Testis (tissue), 3 donors: Measurements from ENCODE around the gene SLC35D1. TPM values are rescaled to one million over a fixed set of nuclear protein-coding genes. Genes with fewer than 3 reads are reported as not detected.

Experiments
- DNase-seq: peaks from one replicate; pipeline ENCODE4 v3.0.0-alpha.2; 2019
- H3K27ac ChIP-seq, 2 donors: fragments of 200-600 bp; sonication (generic); one replicate each; pipeline ENCODE4 v1.5.1; 2019
- H3K27me3 ChIP-seq: fragments of 200-600 bp; sonication (generic); one replicate; pipeline ENCODE4 v1.5.1; 2019
- H3K36me3 ChIP-seq: fragments of 200-600 bp; sonication (generic); one replicate; pipeline ENCODE4 v1.5.1; 2017; ENCODE audit warnings: low read depth; ENCODE audit errors: missing control alignments
- H3K4me1 ChIP-seq: fragments of 200-600 bp; sonication (generic); one replicate; pipeline ENCODE4 v1.5.1; 2019
- H3K4me3 ChIP-seq, 2 donors: fragments of 200-600 bp; sonication (generic); one replicate each; pipeline ENCODE4 v1.5.1; 2017 to 2019
- H3K9me3 ChIP-seq: fragments of 200-600 bp; sonication (generic); one replicate; pipeline ENCODE4 v1.5.1; 2017
- POLR2A ChIP-seq: fragments of 450-650 bp; IDR thresholded peaks from one replicate; pipeline ENCODE4 v1.6.1; 2017; ENCODE audit warnings: antibody characterized with exemption, mild to moderate bottlenecking, moderate library complexity
- WGBS, 2 donors: methylation state at CpG; one replicate each; pipeline ENCODE4 v1.1.5; 2018; 5-methylcytosine and 5-hydroxymethylcytosine counted together
- intact Hi-C: fragments of 100-400 bp; cut with DNase I; formaldehyde crosslinking; loops from one replicate; pipeline ENCODE4 v1.15.1; 2023; ENCODE audit warnings: low total_unique reads
- polyA plus RNA-seq: library from polyadenylated mRNA; stranded (reverse); fragments of 350-450 nt; fragmentation: Illumina TruSeq; extraction: RNeasy Lipid Tissue Mini Kit (QIAGEN cat#74804); gene quantifications from one replicate; pipeline ENCODE4 v1.2.3, GENCODE V29; 2014; ENCODE audit warnings: low read depth, low replicate concordance; ENCODE audit not compliant: insufficient read depth
- total RNA-seq, 2 donors: library from RNA; depleted of rRNA; stranded (reverse); fragments of >200 nt; gene quantifications; one replicate each; pipeline ENCODE4 v1.2.3, GENCODE V29; 2016
- TF ChIP-seq, protein P1 (sequence below), 3 experiments: fragments of 450-650 bp in 2 of 3; fragments of 200-600 bp in 1 of 3; sonication (generic) in 1 of 3; IDR thresholded peaks; one replicate each; pipeline ENCODE4 v1.5.1; 2016 to 2019; ENCODE audit warnings: antibody characterized with exemption in 3 of 3, mild to moderate bottlenecking in 2 of 3, moderate library complexity in 1 of 3

SLC35D1 gene
- total and polyA plus RNA-seq, 3 donors from 2014 or later, result 11.3 to 17.2 (median 15.5) TPM

DNA sequence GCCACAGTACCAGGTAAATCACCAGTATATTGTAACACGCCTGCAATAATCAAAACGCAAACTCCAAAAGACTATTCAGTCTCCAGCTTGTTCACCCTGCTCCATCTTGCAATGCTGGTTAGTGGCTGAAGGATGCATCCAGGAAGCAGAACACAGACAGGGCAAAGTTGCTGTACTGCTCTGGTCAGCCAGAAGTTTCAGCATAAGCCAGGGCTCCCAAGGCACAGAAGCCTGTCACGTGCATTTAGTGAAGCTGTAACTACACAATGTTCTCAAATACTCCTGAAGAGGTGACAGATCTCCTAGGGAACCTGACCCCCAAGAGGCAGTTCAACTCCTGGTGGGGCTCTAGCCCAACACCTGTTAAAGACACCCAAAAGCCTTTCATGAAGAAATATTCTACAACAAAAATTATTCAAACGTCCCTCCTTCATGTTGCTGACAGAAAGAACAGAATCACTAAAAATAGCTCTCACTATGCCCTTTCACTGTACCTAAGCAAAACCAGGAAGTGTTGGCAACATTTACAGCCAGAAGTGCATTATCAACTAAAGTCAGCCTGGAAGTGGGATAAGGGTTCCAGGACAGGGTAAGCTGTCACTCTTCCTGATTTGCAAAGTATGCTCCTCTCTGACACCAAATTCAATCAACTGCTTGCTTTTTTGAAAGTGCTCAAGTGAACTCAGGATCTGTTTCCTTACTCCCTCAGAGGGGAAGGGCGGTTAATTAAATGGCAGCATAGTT, 52.1 kb downstream of the SLC35D1 start:
- no peaks in the 10 kb centered on the region for H3K27me3 ChIP-seq
- H3K4me1 ChIP-seq, result no peaks in the 10 kb centered on the region
- intact Hi-C loops, result loop anchor here (10.0 kb wide), 1 partner anchor 143 kb away; no protein-coding TSS in a partner anchor
- no peak overlapping the region for H3K4me3 ChIP-seq
- no peaks in the 10 kb centered on the region for H3K9me3 ChIP-seq
- TF ChIP-seq, protein P1, sequence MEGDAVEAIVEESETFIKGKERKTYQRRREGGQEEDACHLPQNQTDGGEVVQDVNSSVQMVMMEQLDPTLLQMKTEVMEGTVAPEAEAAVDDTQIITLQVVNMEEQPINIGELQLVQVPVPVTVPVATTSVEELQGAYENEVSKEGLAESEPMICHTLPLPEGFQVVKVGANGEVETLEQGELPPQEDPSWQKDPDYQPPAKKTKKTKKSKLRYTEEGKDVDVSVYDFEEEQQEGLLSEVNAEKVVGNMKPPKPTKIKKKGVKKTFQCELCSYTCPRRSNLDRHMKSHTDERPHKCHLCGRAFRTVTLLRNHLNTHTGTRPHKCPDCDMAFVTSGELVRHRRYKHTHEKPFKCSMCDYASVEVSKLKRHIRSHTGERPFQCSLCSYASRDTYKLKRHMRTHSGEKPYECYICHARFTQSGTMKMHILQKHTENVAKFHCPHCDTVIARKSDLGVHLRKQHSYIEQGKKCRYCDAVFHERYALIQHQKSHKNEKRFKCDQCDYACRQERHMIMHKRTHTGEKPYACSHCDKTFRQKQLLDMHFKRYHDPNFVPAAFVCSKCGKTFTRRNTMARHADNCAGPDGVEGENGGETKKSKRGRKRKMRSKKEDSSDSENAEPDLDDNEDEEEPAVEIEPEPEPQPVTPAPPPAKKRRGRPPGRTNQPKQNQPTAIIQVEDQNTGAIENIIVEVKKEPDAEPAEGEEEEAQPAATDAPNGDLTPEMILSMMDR (IDR thresholded peaks at IDR 0.05), result no peak
- TF ChIP-seq POLR2A, result no peak
- no peak overlapping the region for H3K27ac ChIP-seq
- 77 to 79% methylated on average over 5 of the region's 5 CpGs for WGBS, 2 donors
- H3K36me3 ChIP-seq, result no peaks in the 10 kb centered on the region
- DNase-seq, result no peak

DNA sequence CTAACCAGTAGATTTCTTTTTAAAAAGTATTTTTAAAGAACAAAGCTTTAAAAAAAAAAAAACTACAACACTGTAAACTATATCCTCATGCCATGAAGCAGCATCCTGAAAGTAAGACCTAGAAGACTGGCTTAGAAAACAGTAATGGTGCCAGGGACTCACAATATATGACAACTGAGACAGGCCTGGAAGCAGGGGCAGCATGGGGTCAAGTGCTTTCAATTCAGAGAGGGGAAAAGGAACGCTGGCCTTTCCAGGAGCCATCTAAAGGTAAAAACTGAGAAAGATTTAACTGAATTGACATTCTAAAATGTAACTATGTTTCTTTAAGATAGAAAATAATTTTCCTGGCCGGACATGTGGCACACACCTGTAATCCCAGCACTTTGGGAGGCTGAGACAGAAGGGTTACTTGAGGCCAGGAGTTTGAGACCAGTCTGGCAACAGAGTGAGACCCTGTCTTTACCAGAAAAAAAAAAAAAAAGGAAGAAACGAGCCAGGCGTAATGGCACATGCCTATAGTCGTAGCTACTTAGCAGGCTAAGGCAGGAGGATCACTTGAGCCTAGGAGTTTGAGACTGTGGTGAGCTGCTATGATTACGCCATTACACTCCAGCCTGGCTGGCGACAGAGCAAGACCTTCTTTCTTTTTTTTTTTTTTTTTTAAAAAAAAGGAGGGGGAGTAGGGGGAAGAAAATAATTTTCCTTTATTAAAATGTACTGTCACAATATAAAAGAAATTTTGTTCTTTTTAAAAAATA, 54.1 kb downstream of the SLC35D1 start:
- no peak for DNase-seq
- intact Hi-C loops, result loop anchor here (10.0 kb wide), 1 partner anchor 145 kb away; no protein-coding TSS in a partner anchor
- Histone ChIP-seq H3K36me3 (no peaks in the 10 kb centered on the region), H3K4me1 (no peaks in the 10 kb centered on the region), H3K4me3 (no peak overlapping the region), H3K27ac (no peak overlapping the region), H3K9me3 (no peaks in the 10 kb centered on the region), H3K27me3 (no peaks in the 10 kb centered on the region)
- no peak for TF ChIP-seq POLR2A
- TF ChIP-seq, protein P1 (IDR thresholded peaks at IDR 0.05), result no peak
- 80% methylated on average over 7 of the region's 7 CpGs for WGBS, 2 donors

DNA sequence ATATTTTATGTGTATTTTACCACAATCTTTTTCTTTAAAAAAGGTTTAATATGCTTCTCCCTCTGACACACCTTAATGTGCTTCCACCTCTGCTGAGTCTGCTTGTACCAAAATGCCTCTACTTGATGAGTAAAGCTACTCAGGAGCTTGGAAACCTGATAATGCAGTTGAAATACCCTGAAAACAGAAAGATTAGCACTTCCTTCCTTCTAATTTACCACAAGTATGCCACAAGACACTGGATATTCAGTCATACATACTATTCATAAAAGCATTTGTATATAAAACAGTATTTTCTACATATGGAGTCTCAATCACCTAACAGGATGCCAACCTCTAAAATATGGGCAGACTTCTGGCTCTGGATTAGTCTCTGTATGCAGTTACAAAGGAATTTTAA, 55.0 kb downstream of the SLC35D1 start:
- H3K27me3 ChIP-seq, result no peaks in the 10 kb centered on the region
- H3K4me1 ChIP-seq, result no peaks in the 10 kb centered on the region
- H3K9me3 ChIP-seq, result no peaks in the 10 kb centered on the region
- intact Hi-C loops, result no loop called here
- DNase-seq, result no peak
- no peak overlapping the region for H3K4me3 ChIP-seq
- TF ChIP-seq, protein P1 (IDR thresholded peaks at IDR 0.05), result no peak
- no peak for TF ChIP-seq POLR2A
- H3K36me3 ChIP-seq, result no peaks in the 10 kb centered on the region
- H3K27ac ChIP-seq, result no peak overlapping the region

DNA sequence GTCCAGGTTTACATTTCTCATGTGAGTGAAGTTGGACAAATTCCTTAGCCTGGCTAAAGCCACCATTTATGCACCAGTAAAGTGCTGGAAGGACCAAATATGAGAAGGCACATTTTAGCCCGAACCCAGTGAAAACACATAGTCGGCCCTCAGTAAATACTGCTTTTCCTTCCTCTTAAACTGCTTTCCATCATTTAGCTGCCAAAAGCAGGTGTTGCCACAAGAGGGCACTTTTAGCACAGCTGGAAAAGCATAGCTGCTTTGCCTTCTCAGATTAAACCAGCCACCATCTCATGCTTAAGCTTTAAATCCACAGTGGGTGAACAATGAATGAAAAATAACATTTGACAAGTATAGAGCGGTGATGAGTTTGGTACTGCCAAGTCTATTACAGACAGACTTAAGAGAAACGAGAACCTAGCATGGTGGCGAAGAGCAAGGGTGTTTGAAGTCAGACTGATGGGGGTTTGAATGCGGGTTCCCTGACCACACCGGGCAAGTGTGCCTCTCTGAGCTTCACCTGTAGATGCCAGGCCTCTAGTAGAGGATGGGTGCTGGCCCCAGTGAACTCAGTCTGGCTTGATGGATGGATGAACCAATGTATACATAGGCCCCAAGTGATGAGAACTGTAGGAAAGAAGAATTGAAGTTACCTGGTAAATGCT, 57.8 kb downstream of the SLC35D1 start:
- Histone ChIP-seq H3K4me1 (no peaks in the 10 kb centered on the region), H3K36me3 (no peaks in the 10 kb centered on the region), H3K27me3 (no peaks in the 10 kb centered on the region), H3K27ac (no peak overlapping the region), H3K9me3 (no peaks in the 10 kb centered on the region), H3K4me3 (no peak overlapping the region)
- TF ChIP-seq, protein P1 (IDR thresholded peaks at IDR 0.05), result peak; percentile 53 to 59 (median 58)
- TF ChIP-seq POLR2A, result no peak
- DNase-seq, result peak; percentile 72
- intact Hi-C loops, result no loop called here
- WGBS, 2 donors, result 79 to 82% methylated on average over 7 of the region's 7 CpGs
